ENCODE results near the gene LRRC23. TPM values are rescaled to one million over a fixed set of nuclear protein-coding genes. Genes with fewer than 3 reads are reported as not detected.

Gene LRRC23
- total RNA-seq, 1 donor from 2014 or later = 6.3 TPM

DNA sequence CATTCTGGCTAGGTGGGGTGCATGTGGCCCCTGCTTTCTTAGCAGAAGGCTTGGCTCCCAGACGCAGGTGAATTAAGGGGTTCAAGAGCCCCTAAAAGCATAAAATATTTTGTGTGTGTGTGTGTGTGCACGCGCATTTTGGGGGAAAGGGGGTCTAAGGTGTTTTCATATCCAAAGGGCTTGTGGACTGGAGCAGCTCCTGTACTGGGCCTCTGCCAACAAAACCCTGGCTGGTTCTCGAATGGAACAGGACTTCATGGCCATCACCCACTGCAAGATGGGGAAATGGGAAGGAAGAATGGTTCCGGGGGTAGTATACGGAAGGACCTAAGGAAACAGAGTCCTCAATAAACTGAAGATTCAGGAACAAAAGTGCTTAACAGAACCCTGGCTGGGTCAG lies 19.2 kb downstream of the LRRC23 start:
- DNase-seq (ENCODE audit: extremely low read depth, low read depth, low spot score) = no peak

DNA sequence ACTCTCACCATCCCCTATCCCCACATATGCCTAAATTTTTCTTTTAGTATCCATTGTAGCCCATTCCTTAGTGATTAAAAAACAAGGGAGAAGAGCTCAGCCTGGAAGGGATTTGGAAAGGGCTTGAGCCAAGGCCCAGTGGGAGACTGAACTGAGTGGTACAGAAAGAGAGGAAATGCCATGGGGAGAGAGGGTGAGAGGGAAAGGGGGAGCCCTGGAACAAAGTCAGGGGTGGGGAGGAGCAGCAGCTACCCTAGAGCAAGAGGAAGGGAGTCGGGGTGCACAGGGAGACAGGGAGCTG lies 20.6 kb downstream of the LRRC23 start:
- no peak for DNase-seq (ENCODE audit: extremely low read depth, low read depth, low spot score)

DNA sequence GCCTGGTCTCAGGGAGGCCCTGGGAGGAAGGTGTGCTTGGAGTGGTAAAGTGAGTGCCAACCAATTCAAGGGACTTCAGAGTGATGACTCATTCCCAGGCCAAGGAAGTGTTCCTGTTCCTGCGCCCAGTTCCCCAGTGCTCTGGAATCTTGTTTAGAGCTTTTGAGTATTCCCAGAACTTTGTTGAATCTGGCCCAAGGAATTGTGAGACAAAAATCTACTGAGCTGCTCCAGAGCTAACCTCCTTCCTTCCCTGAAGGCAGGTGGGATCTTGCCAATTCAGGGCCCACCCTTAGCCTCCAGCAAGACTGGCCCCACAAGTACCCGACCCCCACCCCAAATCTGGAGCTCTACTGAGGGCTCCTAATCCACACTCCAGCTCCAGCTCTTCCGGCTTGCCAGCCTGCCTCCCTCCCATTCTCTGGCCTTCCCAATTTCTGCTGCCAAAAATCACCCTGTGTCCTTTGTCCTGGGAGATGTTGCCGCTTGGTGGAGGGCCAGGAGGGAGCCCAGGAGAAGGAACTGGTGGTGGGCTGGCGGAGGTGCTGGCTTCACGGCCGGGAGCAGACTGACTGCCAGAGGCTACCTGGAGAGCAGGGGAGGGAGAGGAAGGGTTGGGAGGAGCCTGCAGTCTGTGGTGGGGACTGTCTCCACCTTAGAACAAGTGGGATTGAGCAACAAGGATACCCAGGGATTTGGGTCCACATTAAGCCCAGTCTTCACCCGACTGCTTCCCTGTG lies 21.1 kb downstream of the LRRC23 start:
- DNase-seq (ENCODE audit: extremely low read depth, low read depth, low spot score) = peak; percentile 57

DNA sequence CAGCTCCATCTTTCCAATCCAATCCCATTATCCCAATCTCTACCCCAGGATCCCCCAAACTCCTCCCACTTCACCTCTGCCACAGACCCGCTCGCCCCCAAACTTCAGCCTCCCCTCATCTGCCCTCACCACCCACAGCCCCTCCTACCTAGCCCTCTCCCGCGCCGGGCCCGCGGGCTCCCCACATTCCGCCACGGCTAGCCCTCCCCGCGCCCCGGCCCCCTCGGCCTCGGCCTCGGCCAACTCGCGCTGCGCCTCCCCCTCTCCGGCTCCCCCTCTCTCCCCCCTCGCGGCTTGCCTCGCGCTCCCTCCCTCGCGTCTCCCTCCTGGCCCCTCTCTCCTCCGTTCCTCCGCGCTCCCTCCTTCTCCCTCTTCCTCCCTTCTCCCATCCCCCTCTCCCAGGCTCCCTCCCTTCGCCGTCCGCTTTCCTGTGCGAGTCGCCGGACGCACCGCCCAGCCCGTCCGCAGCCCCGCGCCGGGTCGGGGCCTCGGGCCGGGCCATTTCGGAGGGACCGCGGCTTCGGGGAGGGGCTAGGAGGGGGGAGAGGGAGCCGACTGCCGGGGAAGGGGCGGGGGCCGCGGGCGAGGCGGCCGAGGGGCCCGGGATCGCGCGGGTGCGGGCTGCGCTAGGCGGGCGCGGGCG lies 22.9 kb downstream of the LRRC23 start, which contains the start of gene ATN1:
Gene ATN1, plus strand, starts transcription at position 581 of the 643 bp plus-strand sequence. CDS start 6,043 bp downstream, outside the sequence.
- DNase-seq (ENCODE audit: extremely low read depth, low read depth, low spot score) = no peak

DNA sequence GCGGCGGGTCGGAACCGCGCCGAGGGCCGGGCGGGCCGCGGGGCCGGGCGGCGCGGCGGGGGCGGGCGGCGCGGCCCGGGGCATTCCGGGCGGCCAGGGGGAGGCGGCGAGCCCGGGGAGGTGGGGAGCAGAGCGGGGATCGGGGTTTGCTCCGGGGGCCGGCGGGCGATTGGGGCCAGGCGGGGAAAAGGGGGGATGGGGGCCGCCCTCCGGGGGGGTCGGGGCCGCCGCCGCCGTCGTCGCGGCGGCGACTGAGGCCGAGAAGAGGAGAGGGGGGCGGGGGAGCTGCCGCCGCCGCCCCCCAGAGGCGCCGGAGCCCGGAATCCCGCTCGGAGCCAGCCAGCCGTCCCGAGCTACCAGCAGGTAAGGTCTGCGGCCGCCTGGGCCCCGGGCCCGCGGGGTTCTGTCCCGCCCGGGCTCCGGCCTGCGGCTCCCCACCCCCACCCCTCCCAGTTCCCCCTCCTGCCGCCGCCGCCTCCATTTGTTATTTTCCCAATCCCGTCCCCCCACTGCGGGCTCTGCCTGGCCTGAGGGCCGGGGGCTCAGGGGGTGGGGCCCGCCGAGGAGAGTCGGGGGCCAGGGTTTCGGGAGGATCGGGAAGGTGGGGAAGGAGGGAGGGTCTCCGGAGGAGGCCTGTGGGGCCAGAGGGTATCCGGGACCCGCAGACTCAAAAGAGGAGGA lies 23.5 kb downstream of the LRRC23 start:
- DNase-seq (ENCODE audit: extremely low read depth, low read depth, low spot score) = no peak

DNA sequence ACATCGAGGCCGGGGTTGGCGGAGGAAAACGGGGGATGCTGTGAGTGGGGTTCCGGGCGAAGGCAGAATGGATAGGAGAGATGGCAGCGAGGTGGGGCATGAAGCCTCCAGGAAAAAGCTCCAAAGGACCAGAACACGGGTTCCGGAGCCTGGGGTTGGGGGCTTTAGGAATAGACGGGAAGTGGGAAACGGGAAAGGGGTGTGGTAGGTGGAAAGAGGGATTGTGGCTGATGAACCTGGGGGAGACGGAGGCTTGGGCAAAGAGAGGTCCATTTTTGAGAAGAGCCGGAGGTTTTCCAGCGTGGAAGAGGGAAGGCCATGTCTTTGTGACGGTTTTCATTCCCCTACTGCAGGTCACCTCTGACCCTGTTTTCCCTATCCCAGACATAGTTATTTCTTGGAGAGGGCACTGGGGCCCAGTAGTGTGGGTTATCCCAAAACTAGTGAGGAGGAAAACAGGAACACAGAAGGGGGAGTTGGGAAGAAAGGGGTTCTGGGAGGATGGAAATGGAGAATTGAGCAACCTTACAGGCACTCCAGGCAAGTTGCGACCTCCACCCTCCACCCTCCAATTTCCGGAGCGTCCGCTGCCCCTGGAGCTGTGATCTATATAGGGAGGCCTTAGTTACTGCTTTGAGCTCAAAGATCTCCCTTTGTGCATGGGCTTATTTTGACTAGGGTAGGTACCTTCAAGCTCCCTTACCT lies 24.2 kb downstream of the LRRC23 start:
- no peak for DNase-seq (ENCODE audit: extremely low read depth, low read depth, low spot score)

DNA sequence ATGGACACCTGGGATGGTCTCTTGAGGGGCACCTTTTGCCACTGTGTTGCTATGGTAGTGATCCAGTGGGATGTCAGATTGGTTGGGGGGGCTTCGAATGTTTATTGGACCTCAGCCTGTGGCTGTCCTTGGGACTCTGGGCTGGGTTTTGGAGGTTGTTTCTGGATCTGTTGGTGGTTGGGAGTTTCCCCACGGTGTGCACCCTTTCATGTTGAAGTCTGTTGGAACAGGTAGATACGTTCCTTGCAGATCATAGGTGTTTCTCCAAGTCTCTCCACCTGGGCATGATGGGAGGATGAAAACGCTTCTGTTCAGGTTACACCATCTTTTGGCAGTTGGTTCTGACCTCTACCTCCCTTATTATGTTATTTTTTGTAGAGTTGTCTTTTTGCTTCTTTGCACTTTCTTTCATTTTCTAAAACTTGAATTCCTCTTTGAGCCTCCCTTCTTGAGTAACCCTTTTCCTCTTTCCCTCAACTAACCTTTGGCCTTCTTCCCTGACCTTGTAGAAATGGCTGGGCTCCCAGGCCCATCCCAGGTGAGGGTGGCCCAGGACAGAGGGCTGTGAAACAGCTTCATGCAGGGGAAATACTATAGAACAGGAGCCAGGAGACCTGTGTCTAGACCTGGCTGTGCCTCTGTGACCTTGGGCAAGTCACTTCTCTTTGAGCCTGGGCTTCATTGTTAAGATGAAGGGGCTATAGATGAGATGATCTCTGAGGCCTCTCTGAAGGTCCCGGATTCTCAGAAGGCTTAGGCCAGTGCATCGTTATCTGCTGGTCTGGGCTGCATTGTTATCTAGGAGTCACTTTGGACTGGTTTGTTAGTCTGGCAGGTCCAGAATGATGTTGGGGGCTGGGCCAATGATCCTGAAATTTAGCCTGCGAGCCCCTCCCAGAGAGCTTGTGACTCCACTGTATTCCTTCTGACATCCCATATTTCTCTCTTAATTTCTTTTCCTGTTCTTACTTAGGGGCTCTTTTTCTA lies 25.1 kb downstream of the LRRC23 start:
- DNase-seq (ENCODE audit: extremely low read depth, low read depth, low spot score) = no peak

DNA sequence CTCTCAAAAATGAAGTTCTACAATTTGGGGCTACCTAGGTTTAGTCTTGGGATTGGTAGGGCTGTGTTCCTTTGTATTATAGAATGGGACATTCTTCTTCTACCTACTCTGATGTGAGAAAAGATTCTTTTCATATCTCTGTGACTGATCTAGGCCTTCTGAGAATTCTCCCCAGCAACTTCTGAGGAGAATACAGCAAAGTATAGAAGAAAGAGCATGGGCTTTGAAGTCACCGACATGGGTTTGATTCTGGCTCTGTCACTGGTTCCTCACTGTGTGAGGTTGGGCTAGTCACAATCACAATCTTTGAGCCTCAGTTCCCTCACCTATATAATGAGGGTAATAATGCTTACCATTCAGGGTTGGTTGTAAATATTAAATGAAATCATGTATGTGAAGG lies 28.1 kb downstream of the LRRC23 start:
- DNase-seq (ENCODE audit: extremely low read depth, low read depth, low spot score) = no peak

DNA sequence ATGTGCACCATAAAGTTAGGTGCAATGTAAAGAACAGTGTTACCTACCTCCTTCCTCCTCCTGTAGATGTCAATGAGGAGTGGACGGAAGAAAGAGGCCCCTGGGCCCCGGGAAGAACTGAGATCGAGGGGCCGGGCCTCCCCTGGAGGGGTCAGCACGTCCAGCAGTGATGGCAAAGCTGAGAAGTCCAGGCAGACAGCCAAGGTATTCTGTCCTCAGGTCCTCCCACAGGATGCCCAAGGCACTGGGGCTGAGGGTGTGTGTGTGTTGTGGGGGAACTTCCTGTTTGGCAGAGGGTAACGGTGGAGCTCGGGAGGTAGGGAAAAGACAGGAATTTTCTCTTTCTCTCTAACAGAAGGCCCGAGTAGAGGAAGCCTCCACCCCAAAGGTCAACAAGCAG lies 29.5 kb downstream of the LRRC23 start:
- no peak for DNase-seq (ENCODE audit: extremely low read depth, low read depth, low spot score)

DNA sequence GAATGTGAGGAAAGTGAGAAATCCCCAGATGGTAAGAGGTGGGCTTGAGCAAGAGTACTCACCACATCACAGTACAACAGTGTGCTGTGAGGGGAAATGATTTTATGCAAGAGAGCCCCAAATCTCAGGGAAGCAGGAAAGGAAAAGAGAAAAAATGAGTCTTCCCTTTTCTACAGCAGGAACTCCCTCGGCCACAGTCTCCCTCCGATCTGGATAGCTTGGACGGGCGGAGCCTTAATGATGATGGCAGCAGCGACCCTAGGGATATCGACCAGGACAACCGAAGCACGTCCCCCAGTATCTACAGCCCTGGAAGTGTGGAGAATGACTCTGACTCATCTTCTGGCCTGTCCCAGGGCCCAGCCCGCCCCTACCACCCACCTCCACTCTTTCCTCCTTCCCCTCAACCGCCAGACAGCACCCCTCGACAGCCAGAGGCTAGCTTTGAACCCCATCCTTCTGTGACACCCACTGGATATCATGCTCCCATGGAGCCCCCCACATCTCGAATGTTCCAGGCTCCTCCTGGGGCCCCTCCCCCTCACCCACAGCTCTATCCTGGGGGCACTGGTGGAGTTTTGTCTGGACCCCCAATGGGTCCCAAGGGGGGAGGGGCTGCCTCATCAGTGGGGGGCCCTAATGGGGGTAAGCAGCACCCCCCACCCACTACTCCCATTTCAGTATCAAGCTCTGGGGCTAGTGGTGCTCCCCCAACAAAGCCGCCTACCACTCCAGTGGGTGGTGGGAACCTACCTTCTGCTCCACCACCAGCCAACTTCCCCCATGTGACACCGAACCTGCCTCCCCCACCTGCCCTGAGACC lies 31.0 kb downstream of the LRRC23 start:
- DNase-seq (ENCODE audit: extremely low read depth, low read depth, low spot score) = no peak

DNA sequence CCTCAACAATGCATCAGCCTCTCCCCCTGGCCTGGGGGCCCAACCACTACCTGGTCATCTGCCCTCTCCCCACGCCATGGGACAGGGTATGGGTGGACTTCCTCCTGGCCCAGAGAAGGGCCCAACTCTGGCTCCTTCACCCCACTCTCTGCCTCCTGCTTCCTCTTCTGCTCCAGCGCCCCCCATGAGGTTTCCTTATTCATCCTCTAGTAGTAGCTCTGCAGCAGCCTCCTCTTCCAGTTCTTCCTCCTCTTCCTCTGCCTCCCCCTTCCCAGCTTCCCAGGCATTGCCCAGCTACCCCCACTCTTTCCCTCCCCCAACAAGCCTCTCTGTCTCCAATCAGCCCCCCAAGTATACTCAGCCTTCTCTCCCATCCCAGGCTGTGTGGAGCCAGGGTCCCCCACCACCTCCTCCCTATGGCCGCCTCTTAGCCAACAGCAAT lies 31.6 kb downstream of the LRRC23 start:
- DNase-seq (ENCODE audit: extremely low read depth, low read depth, low spot score) = no peak

DNA sequence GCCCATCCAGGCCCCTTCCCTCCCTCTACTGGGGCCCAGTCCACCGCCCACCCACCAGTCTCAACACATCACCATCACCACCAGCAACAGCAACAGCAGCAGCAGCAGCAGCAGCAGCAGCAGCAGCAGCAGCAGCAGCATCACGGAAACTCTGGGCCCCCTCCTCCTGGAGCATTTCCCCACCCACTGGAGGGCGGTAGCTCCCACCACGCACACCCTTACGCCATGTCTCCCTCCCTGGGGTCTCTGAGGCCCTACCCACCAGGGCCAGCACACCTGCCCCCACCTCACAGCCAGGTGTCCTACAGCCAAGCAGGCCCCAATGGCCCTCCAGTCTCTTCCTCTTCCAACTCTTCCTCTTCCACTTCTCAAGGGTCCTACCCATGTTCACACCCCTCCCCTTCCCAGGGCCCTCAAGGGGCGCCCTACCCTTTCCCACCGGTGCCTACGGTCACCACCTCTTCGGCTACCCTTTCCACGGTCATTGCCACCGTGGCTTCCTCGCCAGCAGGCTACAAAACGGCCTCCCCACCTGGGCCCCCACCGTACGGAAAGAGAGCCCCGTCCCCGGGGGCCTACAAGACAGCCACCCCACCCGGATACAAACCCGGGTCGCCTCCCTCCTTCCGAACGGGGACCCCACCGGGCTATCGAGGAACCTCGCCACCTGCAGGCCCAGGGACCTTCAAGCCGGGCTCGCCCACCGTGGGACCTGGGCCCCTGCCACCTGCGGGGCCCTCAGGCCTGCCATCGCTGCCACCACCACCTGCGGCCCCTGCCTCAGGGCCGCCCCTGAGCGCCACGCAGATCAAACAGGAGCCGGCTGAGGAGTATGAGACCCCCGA lies 32.2 kb downstream of the LRRC23 start:
- no peak for DNase-seq (ENCODE audit: extremely low read depth, low read depth, low spot score)

DNA sequence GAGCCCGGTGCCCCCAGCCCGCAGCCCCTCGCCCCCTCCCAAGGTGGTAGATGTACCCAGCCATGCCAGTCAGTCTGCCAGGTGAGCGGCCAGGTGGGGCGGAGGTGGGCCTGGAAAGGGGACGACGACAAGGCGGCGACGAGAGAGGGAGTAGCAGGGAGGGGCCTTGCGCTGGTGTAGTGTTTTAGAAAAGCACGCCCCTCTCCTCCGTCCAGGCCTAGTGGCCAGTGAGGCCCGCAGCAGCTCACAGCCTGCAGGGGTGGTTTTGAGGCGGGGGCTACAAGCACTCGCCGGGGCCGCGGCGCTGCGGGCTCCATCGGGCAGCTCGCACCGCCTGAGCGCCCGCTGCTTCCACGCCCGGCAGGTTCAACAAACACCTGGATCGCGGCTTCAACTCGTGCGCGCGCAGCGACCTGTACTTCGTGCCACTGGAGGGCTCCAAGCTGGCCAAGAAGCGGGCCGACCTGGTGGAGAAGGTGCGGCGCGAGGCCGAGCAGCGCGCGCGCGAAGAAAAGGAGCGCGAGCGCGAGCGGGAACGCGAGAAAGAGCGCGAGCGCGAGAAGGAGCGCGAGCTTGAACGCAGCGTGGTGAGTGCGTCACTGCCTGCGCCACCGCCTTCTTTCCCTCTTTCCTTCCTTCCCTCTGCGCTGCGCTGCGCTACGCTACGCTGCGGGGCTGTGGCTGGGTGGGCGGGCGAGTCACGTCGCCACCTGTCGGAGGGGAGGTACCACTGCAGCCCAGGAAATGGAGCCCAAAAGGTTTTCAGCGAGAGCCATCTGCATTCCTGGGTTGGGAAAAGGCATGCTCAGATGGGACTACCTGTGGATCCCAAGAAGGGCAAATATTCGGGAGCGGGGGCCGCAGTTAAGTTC lies 33.1 kb downstream of the LRRC23 start:
- peak; percentile 47 for DNase-seq (ENCODE audit: extremely low read depth, low read depth, low spot score)

DNA sequence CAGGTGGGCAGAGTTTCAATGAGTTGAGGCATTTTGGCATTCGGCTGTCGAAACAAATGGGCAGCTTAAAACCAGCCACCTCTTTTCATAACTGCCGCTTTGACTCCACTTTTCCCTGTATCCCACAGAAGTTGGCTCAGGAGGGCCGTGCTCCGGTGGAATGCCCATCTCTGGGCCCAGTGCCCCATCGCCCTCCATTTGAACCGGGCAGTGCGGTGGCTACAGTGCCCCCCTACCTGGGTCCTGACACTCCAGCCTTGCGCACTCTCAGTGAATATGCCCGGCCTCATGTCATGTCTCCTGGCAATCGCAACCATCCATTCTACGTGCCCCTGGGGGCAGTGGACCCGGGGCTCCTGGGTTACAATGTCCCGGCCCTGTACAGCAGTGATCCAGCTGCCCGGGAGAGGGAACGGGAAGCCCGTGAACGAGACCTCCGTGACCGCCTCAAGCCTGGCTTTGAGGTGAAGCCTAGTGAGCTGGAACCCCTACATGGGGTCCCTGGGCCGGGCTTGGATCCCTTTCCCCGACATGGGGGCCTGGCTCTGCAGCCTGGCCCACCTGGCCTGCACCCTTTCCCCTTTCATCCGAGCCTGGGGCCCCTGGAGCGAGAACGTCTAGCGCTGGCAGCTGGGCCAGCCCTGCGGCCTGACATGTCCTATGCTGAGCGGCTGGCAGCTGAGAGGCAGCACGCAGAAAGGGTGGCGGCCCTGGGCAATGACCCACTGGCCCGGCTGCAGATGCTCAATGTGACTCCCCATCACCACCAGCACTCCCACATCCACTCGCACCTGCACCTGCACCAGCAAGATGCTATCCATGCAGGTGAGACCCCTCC lies 34.0 kb downstream of the LRRC23 start:
- no peak for DNase-seq (ENCODE audit: extremely low read depth, low read depth, low spot score)

DNA sequence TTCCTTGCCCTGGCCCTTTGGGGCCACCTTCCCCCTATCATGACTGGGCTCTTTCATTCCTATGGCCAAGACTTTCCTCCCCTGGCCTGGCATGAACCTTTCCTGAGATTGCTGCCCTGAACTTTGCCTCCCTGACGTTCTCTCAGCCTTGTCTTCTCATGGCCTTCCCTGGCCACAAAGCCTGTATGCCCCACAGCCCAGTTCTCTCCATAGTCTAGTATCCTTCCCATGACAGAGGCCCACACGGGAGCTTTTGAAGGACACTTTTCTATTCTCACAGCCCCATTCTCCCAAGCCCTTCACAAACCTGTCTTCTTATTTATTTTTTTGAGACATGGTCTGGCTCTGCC lies 34.5 kb downstream of the LRRC23 start:
- DNase-seq (ENCODE audit: extremely low read depth, low read depth, low spot score) = no peak

DNA sequence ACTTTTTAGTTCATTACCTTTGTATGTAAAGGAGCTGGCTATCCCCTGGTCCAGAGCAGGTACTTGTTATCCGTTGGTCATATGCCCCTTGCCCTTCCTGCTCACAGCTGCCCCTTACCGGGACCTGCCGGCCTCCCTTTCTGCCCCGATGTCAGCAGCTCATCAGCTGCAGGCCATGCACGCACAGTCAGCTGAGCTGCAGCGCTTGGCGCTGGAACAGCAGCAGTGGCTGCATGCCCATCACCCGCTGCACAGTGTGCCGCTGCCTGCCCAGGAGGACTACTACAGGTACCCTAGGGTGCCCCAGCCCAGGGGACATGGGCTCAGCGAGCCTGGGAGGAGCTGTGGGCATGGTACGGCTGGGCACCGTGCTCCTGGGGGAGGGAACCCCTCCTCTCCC lies 36.6 kb downstream of the LRRC23 start:
- DNase-seq (ENCODE audit: extremely low read depth, low read depth, low spot score) = no peak

DNA sequence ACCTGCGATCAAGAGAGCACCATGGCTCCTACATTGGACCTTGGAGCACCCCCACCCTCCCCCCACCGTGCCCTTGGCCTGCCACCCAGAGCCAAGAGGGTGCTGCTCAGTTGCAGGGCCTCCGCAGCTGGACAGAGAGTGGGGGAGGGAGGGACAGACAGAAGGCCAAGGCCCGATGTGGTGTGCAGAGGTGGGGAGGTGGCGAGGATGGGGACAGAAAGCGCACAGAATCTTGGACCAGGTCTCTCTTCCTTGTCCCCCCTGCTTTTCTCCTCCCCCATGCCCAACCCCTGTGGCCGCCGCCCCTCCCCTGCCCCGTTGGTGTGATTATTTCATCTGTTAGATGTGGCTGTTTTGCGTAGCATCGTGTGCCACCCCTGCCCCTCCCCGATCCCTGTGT lies 37.2 kb downstream of the LRRC23 start:
- DNase-seq (ENCODE audit: extremely low read depth, low read depth, low spot score) = no peak
